GM11168 (cell line): ENCODE data around the gene LRRC74A.

Experiments
- in situ Hi-C: fragments of 300-500 bp; cut with MboI; formaldehyde crosslinking; loops from one replicate; pipeline ENCODE4 v1.12.0; 2022; ENCODE audit warnings: low sequenced_read_pairs; ENCODE audit not compliant: unreplicated experiment

LRRC74A gene

DNA sequence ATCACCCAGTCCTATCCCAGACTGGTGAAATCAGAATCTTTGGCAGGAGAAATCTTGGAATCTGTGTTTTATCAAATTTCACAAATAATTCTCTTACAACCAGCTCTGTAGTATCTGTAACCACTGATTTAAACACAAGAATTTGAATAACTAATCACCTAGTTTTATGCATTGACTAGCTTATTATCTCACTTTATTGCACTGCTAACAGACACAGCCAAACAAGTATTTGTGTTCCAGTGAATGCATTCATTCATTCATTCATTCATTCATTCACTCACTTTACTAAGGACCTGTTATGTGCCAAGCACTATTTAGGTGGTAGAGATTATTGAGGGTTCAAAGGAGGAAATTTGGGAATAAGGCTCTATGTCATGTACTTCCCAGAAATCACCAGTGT is 16.2 kb downstream of the LRRC74A start:
- in situ Hi-C loops, result no loop called here

GRCh38 chr14:76844223-76844622 is 18.0 kb downstream of the LRRC74A start:
- in situ Hi-C loops, result no loop called here

GRCh38 chr14:76846331-76847047 is 20.3 kb downstream of the LRRC74A start:
- in situ Hi-C loops, result no loop called here

DNA sequence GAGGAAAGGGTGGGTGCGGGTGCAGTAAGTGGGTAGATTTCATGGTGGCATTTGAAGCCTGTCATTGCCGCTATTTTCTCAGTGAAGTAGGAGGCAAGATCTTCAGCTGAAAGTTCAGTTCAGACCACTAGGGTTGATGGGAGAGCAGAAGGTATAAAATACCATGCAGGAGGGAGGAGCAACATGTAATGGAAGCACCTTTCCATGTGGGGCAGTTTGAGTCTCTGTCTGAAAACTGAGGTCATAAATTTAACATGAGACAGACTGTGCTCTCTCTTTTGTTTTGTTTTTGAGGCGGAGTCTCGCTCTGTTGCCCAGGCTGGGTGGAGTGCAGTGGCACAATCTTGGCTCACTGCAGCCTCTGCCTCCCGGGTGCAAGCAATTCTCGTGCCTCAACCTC is 22.7 kb downstream of the LRRC74A start:
- in situ Hi-C loops, result no loop called here

GRCh38 chr14:76855066-76855465 is 28.9 kb downstream of the LRRC74A start:
- in situ Hi-C loops, result no loop called here

- in situ Hi-C loops, result no loop called here
Observed at GRCh38 chr14:76856769-76857168, 30.6 kb downstream of the LRRC74A start.

- in situ Hi-C loops, result no loop called here
Observed at GRCh38 chr14:76861574-76862255, 35.5 kb downstream of the LRRC74A start.

- in situ Hi-C loops, result no loop called here
Observed at GRCh38 chr14:76862546-76863282, 36.5 kb downstream of the LRRC74A start.

- in situ Hi-C loops, result no loop called here
Observed at GRCh38 chr14:76863724-76864407, 37.7 kb downstream of the LRRC74A start.

DNA sequence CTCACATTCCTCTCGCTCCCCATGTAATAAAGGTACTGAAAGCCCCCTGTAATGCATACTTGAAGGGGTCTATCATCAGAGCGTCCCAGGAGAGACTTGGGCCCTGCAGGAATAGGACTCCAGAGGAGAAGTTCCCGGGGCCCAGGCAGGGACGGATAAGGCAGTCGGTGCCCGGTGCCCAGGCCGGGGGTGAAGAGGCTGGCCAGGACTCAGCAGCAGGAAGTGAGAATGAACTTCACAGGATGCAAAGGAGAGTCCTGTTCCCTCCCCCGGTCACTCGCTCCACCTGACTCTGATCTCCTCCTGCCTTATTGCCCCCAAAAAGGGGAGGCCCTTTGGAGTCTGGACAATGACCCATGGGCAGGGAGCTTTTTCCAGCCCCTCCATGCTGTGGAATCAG is 40.2 kb downstream of the LRRC74A start:
- in situ Hi-C loops, result no loop called here

DNA sequence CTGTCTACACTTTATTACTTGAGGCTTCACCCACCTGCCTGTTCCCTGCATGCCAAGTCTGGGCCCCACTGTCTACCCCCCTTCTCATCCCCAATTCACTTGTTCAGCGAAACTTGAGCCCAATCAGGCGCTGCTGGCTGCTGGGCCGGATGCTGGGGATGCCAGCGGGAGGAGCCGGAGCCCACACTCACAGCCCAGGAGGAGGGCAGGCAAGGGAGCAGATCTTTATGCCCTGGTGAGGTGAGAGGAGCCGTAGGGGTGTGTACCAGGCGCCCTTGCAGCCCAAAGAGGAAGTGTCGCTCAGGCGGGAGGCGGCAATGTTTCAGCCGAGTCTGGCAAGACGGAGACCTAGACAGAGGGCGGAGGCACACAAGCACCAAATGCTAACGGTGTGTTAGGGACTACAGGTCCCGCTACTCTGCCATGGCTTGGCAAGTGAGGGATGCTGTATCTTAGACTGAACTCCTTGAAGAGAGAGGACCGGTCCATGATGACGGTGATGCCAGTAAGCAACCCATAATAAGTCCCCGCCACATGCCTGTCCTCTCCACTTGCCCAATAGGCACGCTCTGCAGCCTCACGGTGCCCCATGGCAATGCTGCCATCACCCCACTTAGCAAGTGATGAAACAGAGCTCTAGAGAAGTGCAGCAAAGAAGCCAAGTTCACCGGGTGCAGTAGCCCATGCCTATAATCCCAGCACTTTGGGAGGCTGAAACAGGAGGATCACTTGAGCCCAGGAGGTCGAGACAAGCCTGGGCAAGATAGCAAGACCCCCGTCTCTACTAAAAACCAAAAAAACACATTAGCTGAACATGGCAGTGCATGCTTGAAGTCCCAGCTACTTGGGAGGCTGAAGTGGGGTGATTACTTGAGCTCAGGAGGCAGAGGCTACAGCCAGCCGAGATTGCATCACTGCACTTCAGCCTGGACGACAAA is 41.6 kb downstream of the LRRC74A start:
- in situ Hi-C loops, result no loop called here

DNA sequence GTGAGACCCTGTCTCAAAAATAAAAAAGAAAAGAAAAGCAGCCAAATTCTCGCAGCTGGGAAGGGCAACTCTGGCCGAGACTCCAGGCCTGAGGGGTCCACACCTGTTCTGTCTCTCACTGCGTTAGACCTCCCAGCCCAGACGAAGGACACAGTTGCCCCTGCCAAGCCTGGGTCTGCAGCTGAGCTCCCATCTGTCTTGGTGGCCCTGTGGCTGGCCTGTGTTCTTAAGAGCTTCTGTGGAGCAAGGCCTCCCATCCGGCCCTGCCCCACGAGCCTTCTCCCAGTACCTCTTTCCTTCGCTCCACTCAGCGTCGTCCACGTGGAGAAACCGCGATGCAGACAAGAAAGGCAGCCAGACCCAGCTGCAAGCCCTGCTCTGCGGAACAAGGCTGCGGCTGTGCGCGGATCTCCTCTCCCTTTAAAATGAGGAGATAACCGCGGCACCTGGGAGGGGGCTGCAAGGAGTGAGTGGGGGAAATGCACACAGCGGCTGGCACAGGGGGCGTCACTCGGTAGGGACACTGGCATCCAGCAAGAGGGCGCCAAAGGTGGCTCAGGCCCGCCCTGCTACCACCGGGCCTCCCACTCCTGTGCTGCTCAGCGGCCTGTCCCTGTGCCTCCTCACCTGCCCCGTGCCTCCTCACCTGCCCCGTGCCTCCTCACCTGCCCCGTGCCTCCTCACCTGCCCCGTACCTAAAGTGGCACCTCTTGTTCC is 42.4 kb downstream of the LRRC74A start:
- in situ Hi-C loops, result no loop called here

GRCh38 chr14:76870166-76870565 is 44.0 kb downstream of the LRRC74A start:
- in situ Hi-C loops, result no loop called here

- in situ Hi-C loops, result no loop called here
Observed at GRCh38 chr14:76872796-76873432, 46.7 kb downstream of the LRRC74A start.

- in situ Hi-C loops, result no loop called here
Observed at GRCh38 chr14:76874734-76875133, 48.5 kb downstream of the LRRC74A start.

GRCh38 chr14:76876076-76876475 is 49.9 kb downstream of the LRRC74A start:
- in situ Hi-C loops, result no loop called here

GRCh38 chr14:76877871-76878270 is 51.7 kb downstream of the LRRC74A start:
- in situ Hi-C loops, result no loop called here

- in situ Hi-C loops, result loop anchor here (5.0 kb wide), 2 partner anchors 37 to 182 kb away; no protein-coding TSS in a partner anchor
Observed at GRCh38 chr14:76880449-76880848, 54.2 kb downstream of the LRRC74A start.
